D721Med (cell line): ENCODE results near the gene DCUN1D5.
A peak's percentile ranks its signal among the peaks of the same experiment; 100 is the strongest.

ENCODE experiments used
- DNase-seq: peaks from one replicate; pipeline ENCODE4 v3.0.0; 2011; ENCODE audit warnings: low spot score; ENCODE audit not compliant: insufficient read length
- FAIRE-seq: peaks from 2 replicates; lab custom pipeline; 2011; peaks lifted over from hg19 to GRCh38; lab: Jason Lieb, UNC
- TF ChIP-seq, protein P1 (sequence below): IDR thresholded peaks from 2 replicates; pipeline ENCODE4 v1.5.1; 2012; ENCODE audit warnings: mild to moderate bottlenecking, control low read depth; ENCODE audit not compliant: insufficient read depth; ENCODE audit errors: missing control alignments

The DCUN1D5 gene

GRCh38 chr11:103061656-103062055 is 30.3 kb downstream of the DCUN1D5 start:
- DNase-seq (no peak), FAIRE-seq (no peak)

DNA sequence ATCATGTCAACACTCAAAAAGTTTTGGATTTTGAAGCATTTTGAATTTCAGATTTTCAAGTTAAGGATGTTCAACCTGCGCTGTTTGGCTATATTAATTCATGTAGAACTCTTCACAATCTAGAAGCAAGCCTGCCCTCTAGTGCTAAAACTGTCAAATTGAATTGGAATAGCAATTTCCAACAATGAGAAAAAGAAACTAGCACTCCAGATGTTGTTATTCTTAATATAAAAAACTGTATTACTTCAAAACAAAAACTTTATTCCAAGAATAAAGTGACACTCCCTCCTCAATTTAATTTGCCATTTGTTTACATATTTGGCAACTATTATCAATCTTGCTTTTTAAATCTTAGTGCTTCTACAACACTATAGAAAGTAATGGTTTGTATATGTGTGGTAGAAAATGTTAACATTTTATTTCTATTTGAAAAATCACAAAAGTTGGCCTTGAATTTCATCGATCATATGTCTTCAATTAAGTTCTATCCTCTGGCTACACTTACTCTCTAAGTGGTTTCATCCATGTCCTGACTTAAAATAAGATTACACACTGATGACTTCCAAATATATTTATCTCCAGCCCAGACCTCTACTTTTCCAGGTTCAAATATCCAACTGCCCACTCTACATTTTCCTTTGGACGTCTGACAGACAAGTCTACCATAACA is 36.6 kb downstream of the DCUN1D5 start:
- FAIRE-seq (no peak), DNase-seq (no peak)
- TF ChIP-seq, protein P1, sequence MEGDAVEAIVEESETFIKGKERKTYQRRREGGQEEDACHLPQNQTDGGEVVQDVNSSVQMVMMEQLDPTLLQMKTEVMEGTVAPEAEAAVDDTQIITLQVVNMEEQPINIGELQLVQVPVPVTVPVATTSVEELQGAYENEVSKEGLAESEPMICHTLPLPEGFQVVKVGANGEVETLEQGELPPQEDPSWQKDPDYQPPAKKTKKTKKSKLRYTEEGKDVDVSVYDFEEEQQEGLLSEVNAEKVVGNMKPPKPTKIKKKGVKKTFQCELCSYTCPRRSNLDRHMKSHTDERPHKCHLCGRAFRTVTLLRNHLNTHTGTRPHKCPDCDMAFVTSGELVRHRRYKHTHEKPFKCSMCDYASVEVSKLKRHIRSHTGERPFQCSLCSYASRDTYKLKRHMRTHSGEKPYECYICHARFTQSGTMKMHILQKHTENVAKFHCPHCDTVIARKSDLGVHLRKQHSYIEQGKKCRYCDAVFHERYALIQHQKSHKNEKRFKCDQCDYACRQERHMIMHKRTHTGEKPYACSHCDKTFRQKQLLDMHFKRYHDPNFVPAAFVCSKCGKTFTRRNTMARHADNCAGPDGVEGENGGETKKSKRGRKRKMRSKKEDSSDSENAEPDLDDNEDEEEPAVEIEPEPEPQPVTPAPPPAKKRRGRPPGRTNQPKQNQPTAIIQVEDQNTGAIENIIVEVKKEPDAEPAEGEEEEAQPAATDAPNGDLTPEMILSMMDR, result peak; percentile 62

More at GRCh38 chr11:103061656-103062055, 30.3 kb downstream of the DCUN1D5 start:
- TF ChIP-seq, protein P1, result no peak

DNA sequence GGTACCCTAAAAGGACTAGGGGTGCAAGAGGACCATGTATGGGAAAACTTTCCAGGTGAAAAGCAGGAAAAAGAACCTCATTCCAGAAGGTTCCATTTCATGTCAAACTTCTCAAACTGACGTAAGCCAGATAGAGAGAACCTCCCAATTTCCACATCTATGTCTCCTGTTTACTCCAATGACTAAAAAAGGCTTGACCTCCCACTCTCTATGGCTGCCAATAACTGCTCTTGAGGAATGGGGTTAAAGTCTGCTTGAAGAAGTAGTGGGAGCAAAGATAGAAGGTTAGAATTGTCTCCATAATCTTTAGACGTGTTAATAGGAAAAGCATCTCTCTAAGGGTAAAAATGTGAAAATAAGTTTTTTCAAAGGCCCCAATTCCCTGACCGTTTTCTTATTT is 38.0 kb downstream of the DCUN1D5 start:
- TF ChIP-seq, protein P1, result no peak
- DNase-seq (no peak), FAIRE-seq (no peak)

GRCh38 chr11:103051981-103052380 is 40.0 kb downstream of the DCUN1D5 start:
- TF ChIP-seq, protein P1, result no peak
- FAIRE-seq, result no peak
- DNase-seq, result no peak

- DNase-seq (no peak), FAIRE-seq (no peak)
Measured at GRCh38 chr11:103051151-103051801, 40.7 kb downstream of the DCUN1D5 start.

DNA sequence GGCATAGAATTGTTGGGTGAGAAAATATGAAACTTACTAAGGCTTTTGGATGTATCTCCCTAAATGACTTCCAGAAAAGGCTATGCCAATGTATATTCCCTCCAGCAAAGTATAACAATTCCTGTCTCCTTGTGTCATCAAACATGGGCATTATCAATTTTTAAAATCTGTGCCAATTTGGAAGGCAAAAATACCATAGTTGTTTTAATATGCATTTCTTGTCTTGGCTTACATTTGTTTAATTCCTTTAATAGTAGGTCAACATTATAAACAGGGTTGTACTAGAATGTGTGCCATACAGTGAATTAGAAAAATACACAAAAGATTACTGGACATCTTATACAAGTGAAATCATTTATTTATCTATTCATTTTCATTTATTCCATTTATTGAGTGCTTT is 41.6 kb downstream of the DCUN1D5 start:
- FAIRE-seq (no peak), DNase-seq (no peak)
- TF ChIP-seq, protein P1, result no peak

More at GRCh38 chr11:103051151-103051801, 40.7 kb downstream of the DCUN1D5 start:
- TF ChIP-seq, protein P1, result no peak

DNA sequence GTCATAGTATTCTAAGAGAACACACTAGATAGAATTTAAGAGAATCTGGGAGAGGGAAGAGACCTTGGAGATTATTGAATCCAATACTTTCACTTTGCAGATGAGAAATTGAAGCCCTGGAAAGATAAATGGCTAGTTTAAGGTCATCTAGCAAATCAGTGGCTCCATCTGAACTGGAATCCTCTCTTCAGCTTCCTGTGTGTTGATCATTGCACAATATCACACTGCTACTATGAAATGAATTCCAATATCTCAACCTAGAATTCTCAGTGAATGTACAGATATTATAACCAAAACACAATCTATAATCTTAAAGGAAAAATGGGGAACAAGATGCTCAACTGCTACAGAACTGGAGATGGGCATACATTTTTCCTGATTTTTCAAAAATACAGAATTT is 44.1 kb downstream of the DCUN1D5 start:
- DNase-seq (no peak), FAIRE-seq (no peak)
- TF ChIP-seq, protein P1, result no peak
